ENCODE measurements around the gene TMEM208.

- TF ChIP-seq CTCF (IDR thresholded peaks at IDR 0.05; ENCODE audit: insufficient read depth, low read depth, low read length), result no peak
- TF ChIP-seq EZH2 (IDR thresholded peaks at IDR 0.05; ENCODE audit: insufficient read depth, low read length), result no peak
These were observed 27.7 kb upstream of the TMEM208 start, which contains the start of gene ELMO3 for GRCh38 chr16:67199011-67199807.
